Epithelial cell of esophagus (primary cell): ENCODE measurements around the gene IGF2.

Source experiments
- DNase-seq: peaks from one replicate; pipeline ENCODE4 v3.0.0; 2010; ENCODE audit warnings: low read depth
- H3K4me3 ChIP-seq: 2 replicates; pipeline ENCODE4 v1.5.1; 2011; ENCODE audit warnings: mild to moderate bottlenecking, low read length, control low read depth
- TF ChIP-seq, protein P1 (sequence below): IDR thresholded peaks from 2 replicates; pipeline ENCODE4 v1.5.1; 2011; ENCODE audit warnings: low read depth, mild to moderate bottlenecking, low read length, control low read depth, inconsistent platforms; ENCODE audit not compliant: insufficient read depth; ENCODE audit errors: missing control alignments

The IGF2 gene

GRCh38 chr11:2146051-2146450 is 6.9 kb upstream of the IGF2 start:
- TF ChIP-seq, protein P1, sequence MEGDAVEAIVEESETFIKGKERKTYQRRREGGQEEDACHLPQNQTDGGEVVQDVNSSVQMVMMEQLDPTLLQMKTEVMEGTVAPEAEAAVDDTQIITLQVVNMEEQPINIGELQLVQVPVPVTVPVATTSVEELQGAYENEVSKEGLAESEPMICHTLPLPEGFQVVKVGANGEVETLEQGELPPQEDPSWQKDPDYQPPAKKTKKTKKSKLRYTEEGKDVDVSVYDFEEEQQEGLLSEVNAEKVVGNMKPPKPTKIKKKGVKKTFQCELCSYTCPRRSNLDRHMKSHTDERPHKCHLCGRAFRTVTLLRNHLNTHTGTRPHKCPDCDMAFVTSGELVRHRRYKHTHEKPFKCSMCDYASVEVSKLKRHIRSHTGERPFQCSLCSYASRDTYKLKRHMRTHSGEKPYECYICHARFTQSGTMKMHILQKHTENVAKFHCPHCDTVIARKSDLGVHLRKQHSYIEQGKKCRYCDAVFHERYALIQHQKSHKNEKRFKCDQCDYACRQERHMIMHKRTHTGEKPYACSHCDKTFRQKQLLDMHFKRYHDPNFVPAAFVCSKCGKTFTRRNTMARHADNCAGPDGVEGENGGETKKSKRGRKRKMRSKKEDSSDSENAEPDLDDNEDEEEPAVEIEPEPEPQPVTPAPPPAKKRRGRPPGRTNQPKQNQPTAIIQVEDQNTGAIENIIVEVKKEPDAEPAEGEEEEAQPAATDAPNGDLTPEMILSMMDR = no peak
- no peak for DNase-seq
- H3K4me3 ChIP-seq = no peak overlapping the region

GRCh38 chr11:2144544-2145248 is 5.5 kb upstream of the IGF2 start:
- DNase-seq = no peak
- TF ChIP-seq, protein P1 = no peak
- no peak overlapping the region for H3K4me3 ChIP-seq

GRCh38 chr11:2143799-2144543 is 4.8 kb upstream of the IGF2 start:
- no peak overlapping the region for H3K4me3 ChIP-seq
- TF ChIP-seq, protein P1 = peak; percentile 5
- DNase-seq = peak; percentile 59

DNA sequence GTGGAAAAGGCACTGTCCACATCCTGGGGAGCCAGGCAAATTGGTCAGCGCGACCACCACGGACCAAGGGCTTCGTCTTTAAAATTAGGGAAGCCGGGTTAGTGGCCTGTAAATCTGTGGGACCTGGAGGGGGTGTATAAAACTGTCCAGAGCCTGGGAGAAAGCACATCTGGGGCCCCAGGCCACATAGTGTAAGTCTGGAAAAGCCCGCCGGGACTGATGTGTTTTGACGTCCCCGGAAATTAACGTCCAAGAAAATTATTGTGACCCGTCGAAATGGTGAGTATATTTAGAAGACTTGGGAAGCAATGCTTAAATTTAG is 4.2 kb upstream of the IGF2 start:
- TF ChIP-seq, protein P1 = no peak
- no peak overlapping the region for H3K4me3 ChIP-seq
- DNase-seq = no peak

- TF ChIP-seq, protein P1 = no peak
- DNase-seq = peak; percentile 84
- H3K4me3 ChIP-seq = no peak overlapping the region
These were observed 3.6 kb upstream of the IGF2 start for GRCh38 chr11:2142762-2143202.

DNA sequence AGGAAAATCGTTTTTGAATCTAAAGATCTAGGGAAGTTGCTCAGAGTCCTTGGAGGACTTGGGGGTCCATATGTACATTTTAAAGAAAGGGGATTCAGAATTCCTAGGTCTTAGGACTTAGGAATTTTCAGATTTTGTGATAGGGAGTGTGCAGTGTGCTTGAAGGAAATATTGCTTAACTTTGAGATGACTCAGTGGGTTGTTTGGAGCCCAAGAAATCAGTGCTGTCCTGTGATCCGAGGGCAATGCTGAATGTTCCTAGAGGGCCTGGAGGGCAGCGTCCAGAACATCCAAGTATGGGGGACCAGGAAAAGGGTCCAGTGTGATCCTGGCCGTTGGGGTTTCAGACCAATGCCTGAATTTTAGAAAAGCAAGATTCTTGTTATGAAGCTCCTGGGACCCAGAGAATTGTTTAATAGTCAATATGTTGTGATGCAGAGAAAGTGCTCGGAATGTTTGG is 3.1 kb upstream of the IGF2 start:
- TF ChIP-seq, protein P1 = no peak
- H3K4me3 ChIP-seq = no peak overlapping the region
- DNase-seq = peak; percentile 66
